IMR-90 (cell line): ENCODE data around the gene FGF6.

Experiments
- BHLHE40 ChIP-seq: fragments of 150-350 bp; IDR thresholded peaks from 2 replicates; pipeline ENCODE4 v1.6.1; 2016; ENCODE audit warnings: mild to moderate bottlenecking, low read depth, low read length
- CHD1 ChIP-seq: IDR thresholded peaks from 2 replicates; pipeline ENCODE4 v1.6.1; 2012; ENCODE audit warnings: low read depth, low read length, improper control_type of control experiment
- FOS ChIP-seq: fragments of 150-350 bp; IDR thresholded peaks from 2 replicates; pipeline ENCODE4 v1.6.1; 2016; ENCODE audit warnings: low read depth, low read length
- MXI1 ChIP-seq: IDR thresholded peaks from 2 replicates; pipeline ENCODE4 v1.6.1; 2012; ENCODE audit warnings: low read depth, mild to moderate bottlenecking, low read length, moderate library complexity, borderline replicate concordance
- POLR2A ChIP-seq: IDR thresholded peaks from 2 replicates; pipeline ENCODE4 v1.6.1; 2012; ENCODE audit warnings: mild to moderate bottlenecking, low read depth, low read length
- RAD21 ChIP-seq: IDR thresholded peaks from 2 replicates; pipeline ENCODE4 v1.6.1; 2012; ENCODE audit warnings: low read length, improper control_type of control experiment
- SMC3 ChIP-seq: fragments of 150-350 bp; IDR thresholded peaks from 2 replicates; pipeline ENCODE4 v1.6.1; 2016; ENCODE audit warnings: low read depth, mild to moderate bottlenecking, antibody characterized with exemption, low read length, moderate library complexity
- TF ChIP-seq, protein P1 (sequence below): conservative IDR thresholded peaks from 2 replicates; pipeline ENCODE4 v1.5.1; 2012; ENCODE audit warnings: mild to moderate bottlenecking, low read depth, low read length, improper control_type of control experiment

GRCh38 chr12:4439736-4440135 lies 5.9 kb downstream of the FGF6 start:
- TF ChIP-seq RAD21 (no peak), CHD1 (no peak), SMC3 (no peak), FOS (no peak), POLR2A (no peak), MXI1 (no peak), BHLHE40 (no peak)
- TF ChIP-seq, protein P1, sequence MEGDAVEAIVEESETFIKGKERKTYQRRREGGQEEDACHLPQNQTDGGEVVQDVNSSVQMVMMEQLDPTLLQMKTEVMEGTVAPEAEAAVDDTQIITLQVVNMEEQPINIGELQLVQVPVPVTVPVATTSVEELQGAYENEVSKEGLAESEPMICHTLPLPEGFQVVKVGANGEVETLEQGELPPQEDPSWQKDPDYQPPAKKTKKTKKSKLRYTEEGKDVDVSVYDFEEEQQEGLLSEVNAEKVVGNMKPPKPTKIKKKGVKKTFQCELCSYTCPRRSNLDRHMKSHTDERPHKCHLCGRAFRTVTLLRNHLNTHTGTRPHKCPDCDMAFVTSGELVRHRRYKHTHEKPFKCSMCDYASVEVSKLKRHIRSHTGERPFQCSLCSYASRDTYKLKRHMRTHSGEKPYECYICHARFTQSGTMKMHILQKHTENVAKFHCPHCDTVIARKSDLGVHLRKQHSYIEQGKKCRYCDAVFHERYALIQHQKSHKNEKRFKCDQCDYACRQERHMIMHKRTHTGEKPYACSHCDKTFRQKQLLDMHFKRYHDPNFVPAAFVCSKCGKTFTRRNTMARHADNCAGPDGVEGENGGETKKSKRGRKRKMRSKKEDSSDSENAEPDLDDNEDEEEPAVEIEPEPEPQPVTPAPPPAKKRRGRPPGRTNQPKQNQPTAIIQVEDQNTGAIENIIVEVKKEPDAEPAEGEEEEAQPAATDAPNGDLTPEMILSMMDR, result no peak
